Fibroblast of lung (primary cell): ENCODE measurements around the gene CARMIL3.

Experiments
- CTCF ChIP-seq, 2 donors: IDR thresholded peaks in 1 of 2; conservative IDR thresholded peaks in 1 of 2; 1 replicate in 1 of 2; 2 replicates in 1 of 2; pipeline ENCODE4 v1.5.1; 2011 to 2012; ENCODE audit warnings: low read length in 2 of 2, control low read depth in 1 of 2, inconsistent platforms in 1 of 2, low read depth in 1 of 2, mild to moderate bottlenecking in 1 of 2
- EZH2 ChIP-seq: IDR thresholded peaks from 2 replicates; pipeline ENCODE4 v1.5.1; 2012; ENCODE audit warnings: low read length, control low read depth, mild to moderate bottlenecking; ENCODE audit errors: missing control alignments

GRCh38 chr14:24069411-24069735, 17.6 kb downstream of the CARMIL3 start:
- TF ChIP-seq CTCF (conservative IDR thresholded peaks at IDR 0.05 in 1 of 2, IDR thresholded peaks at IDR 0.05 in 1 of 2; ENCODE audit: low read depth in 1 of 2, low read length in 2 of 2), result no peak
- TF ChIP-seq EZH2, result no peak
